Non-pigmented ciliary epithelial cell (primary cell): ENCODE data around the gene DTWD2.
"Not testable (repeated sequence)": the region's sequence is repeated elsewhere in the genome, so short reads cannot be mapped to it uniquely, and the experiment has no call there.

Source experiments
- DNase-seq: peaks from one replicate; pipeline ENCODE4 v3.0.0-alpha.2; 2010; ENCODE audit warnings: low read depth

DTWD2 gene

DNA sequence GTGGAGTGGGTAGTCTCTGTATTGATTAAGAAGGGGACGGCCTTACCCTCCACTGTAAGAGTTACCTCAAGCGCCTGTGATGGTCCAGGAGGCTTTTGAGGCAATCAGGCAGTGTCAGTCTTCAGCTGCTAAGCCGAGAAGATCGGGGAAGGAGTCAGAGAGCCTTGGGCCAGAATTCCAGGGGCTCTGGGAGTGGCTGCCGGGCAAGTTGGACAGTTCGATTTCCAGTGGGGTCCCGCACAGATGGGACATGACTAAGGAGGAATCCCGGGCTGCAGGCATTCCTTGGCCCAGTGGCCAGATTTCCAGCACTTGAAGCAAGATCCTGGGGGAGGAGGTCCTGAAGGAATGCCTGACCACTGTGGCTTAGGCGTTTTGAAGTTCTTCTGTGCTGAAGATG is 38.0 kb downstream of the DTWD2 start:
- DNase-seq, result not testable (repeated sequence)

- no peak for DNase-seq
These were observed 42.1 kb downstream of the DTWD2 start for GRCh38 chr5:118946138-118946800.

- DNase-seq, result no peak
These were observed 50.8 kb downstream of the DTWD2 start for GRCh38 chr5:118937393-118938061.

GRCh38 chr5:118933703-118934102 is 54.6 kb downstream of the DTWD2 start:
- no peak for DNase-seq

DNA sequence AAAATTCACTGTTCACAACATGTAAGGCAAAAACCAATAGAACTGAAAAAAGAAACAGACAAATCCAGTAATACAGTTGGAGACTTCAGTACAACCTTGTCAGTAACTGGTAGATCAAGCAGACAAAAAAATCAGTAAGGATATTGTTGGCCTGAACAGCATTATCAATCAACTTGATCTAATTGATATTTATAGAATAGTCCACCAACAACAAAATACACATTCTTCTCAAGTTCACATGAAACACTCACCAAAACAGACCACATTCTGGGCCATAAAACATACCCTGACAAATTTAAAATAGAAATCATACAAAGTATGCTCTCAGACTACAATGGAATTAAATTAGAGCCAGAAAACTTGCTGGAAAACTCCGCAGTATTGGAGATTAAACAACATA is 56.8 kb downstream of the DTWD2 start:
- DNase-seq, result no peak

DNA sequence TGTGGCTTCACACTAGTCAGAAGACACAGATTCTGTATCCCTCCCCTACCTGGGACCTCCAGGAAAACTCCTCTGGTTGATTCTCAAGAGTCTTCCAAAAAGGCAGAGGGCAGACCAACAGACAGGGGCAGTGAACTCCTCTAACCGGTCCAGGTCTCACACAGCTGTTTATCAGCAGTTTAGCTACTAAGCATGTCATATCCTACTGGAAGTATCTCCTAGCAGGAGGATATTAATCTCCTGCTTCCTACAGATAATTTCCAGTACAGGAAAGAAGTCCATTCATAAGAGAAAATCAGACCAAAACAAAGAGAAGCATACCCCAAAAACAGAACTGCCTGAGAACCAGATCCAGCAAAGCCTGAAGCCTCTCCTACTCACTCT is 64.3 kb downstream of the DTWD2 start:
- DNase-seq, result no peak

DNA sequence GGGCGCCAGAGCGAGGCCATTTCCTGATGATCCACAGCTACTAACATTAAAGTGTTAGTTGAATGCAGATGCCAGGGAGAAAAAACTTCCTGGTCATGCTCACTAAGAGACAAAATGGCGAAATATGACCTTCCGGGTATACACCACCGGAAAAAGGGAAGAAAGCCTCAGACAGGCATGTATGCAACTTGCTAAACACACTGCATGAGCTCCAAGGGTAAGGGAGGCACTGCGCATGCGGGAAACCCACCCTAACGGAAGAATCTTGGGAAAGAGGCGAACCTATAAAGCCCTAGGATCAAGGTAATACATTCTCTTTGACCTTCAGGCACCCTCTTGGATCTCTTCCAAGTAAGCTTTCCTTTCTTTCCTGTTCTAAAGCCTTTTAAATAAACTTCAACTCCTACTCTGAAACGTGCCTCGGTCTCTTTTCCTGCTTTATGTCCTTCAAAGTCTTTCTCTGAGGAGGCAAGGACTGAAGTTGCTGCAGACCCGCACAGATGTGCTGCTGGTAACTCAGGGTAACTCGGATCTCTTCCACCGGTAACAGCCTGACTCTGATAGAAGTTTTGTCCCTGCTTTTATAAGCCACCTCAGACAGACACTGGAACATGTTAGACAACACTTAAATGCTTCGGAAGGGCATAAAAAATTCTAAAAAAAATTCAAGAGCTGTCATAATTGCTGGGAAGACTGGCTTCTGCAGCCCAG is 64.9 kb downstream of the DTWD2 start:
- no peak for DNase-seq

DNA sequence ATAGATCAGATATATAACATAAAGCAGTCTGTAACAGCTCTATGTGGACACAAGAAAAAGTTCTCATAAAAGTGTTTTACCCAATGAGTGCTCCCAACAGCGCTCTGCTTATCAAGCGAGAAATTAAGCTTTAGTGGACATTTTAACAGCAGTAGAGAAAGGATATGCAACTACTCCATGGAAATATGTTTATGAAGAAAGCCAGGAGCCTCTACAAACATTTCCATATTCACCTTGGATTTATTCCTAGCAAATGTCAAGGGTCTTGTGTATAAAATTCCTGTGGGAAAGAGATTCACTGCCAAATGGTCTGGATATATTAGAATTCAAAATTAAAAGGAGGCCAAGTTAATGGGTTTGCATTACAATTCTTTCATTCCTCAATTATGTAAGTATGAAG is 66.5 kb downstream of the DTWD2 start:
- no peak for DNase-seq

DNA sequence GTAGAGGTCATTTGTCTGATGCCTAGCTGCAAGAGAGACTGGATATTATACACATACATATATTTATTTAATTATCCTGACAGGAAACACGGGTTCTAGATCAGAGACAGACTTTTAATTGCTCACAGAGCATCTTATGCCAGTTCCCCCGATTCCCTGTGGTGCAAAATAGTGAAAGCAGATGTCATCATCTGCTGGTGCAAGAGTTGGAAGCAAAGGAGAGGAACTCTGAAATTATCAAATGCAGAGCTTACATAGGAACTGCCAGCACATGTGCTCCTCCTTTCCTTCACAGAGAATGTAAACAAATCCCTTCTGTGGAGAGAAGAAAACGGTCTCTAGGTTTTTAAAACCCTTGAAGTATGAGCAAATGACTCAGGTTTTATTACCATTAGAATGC is 69.3 kb downstream of the DTWD2 start:
- DNase-seq, result no peak

GRCh38 chr5:118918232-118918631 is 70.1 kb downstream of the DTWD2 start:
- DNase-seq, result no peak

- DNase-seq, result not testable (repeated sequence)
These were observed 80.8 kb downstream of the DTWD2 start for GRCh38 chr5:118907536-118907935.

GRCh38 chr5:118906947-118907346 is 81.4 kb downstream of the DTWD2 start:
- DNase-seq, result no peak

GRCh38 chr5:118905196-118905595 is 83.2 kb downstream of the DTWD2 start:
- no peak for DNase-seq

- DNase-seq, result no peak
These were observed 85.5 kb downstream of the DTWD2 start for GRCh38 chr5:118902656-118903438.

- DNase-seq, result no peak
These were observed 93.6 kb downstream of the DTWD2 start for GRCh38 chr5:118894709-118895108.

DNA sequence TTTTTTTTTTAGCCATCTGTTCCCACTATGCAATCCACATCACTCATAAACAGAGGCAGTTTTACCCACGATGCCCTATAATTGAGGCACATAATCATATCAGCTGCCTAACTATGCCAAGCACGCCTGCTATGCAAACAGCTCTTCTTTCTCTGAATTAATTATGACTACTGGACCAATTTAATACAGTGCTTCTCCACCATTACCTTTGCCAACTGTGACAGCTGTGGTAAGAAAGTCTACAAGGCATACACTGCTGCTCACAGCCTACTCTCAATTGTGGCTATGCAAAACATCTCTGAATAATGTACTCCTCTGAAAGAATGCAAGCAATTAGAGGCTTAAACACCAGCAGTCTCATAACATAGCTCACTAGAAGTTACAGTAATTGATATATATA is 97.1 kb downstream of the DTWD2 start:
- DNase-seq, result no peak

GRCh38 chr5:118889165-118889564 is 99.2 kb downstream of the DTWD2 start:
- DNase-seq, result no peak

DNA sequence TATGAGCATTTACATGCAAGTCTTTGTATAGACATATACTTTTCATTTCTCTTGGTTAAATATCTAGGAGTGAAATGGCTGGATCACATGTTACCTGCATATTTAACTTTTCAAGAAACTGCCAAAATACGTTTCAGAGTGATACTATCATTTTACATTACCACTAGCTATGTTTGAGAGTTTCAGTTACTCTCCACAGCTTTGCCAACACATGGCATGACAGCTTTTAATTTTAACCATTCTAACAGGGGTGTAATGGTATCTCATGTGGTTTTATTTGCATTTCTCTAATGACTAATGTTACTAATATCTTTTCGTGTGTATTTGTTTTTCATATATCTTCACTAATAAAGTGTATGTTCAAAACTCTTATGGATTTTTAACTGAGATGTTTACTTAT is 99.8 kb downstream of the DTWD2 start:
- no peak for DNase-seq

DNA sequence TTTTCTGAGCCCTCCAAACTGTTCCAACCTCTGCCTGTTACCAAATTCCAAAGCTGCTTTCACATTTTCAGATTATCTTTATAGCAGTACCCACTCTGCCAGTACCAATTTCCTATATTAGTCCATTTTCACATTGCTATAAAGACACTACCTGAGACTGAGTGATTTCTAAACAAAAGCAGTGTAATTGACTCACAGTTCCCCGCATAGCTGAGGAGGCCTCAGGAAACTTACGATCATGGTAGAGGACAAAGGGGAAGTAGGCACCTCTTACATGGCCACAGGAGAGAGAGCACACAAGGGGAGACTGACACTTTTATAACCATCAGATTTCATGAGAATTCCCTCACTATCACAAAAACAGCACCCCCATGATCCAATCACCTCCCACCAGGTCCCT is 105.0 kb downstream of the DTWD2 start:
- no peak for DNase-seq

GRCh38 chr5:118882666-118883065 is 105.7 kb downstream of the DTWD2 start:
- DNase-seq, result no peak

DNA sequence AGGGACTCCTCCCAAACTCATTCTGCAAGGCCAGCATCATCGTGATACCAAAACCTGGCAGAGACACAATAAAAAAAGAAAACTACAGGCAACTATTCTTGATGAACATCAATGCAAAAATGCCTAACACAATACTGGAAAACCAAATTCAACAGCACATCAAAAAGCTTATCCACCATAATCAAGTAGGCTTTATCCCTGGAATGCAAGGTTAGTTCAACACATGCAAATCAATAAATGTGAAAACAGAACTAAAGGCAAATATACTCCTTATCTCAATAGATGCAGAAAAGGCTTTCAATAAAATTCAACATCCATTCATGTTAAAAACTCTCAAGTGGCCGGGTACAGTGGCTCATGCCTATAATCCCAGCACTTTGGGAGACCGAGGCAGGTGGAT is 111.5 kb downstream of the DTWD2 start:
- not testable (repeated sequence) for DNase-seq

- DNase-seq, result no peak
These were observed 113.2 kb downstream of the DTWD2 start for GRCh38 chr5:118875131-118875530.

DNA sequence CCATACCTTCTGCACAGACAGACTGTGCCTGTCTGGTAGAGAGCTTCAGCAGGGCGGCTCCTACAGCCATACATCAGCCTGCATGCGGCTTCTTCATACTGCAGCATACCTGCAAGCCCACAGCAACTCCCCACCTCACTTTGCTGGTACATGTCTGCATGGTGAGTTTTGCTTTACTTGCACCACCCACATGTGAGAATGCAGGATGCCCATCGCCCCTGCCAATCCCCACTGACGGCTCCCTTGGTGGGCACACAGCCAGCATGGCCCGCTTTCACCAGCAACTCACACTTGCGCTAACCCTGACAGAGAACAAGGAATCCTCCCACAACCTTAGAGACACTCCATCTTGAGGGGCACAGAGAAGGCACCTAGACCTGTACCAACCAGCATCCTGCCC is 114.9 kb downstream of the DTWD2 start:
- no peak for DNase-seq
